ENCODE results near the gene AQP6.

GRCh38 chr12:49966511-49967041, 6.2 kb upstream of the AQP6 start:
- TF ChIP-seq CTCF (conservative IDR thresholded peaks at IDR 0.05) (no peak), EZH2 (IDR thresholded peaks at IDR 0.05; ENCODE audit: low read depth) (no peak)
